RWPE2 (cell line): ENCODE data around the gene DPT.
A peak's percentile ranks its signal among the peaks of the same experiment; 100 is the strongest.

Source experiments
- ATAC-seq: fragments of 200-7000 bp; cut with Tn5 transposase; 3 replicates; pipeline ENCODE4 v1.9.1; 2021; ENCODE audit warnings: low read depth
- DNase-seq: peaks from one replicate; pipeline ENCODE4 v3.0.0-alpha.2; 2020; ENCODE audit warnings: low spot score
- H3K27ac ChIP-seq: fragments of 450-650 bp; 2 replicates; pipeline ENCODE4 v1.5.1; 2017; ENCODE audit warnings: mild to moderate bottlenecking; ENCODE audit not compliant: poor library complexity, severe bottlenecking
- H3K27me3 ChIP-seq: fragments of 250-450 bp; sonication (Bioruptor Pico); 2 replicates; pipeline ENCODE4 v1.5.1; 2021; ENCODE audit warnings: mild to moderate bottlenecking, moderate library complexity; ENCODE audit not compliant: insufficient read depth, poor library complexity, severe bottlenecking
- H3K36me3 ChIP-seq: fragments of 250-450 bp; sonication (Bioruptor Pico); 2 replicates; pipeline ENCODE4 v1.5.1; 2020; ENCODE audit warnings: low read depth, mild to moderate bottlenecking, moderate library complexity
- H3K4me1 ChIP-seq: fragments of 250-450 bp; sonication (Bioruptor Pico); 2 replicates; pipeline ENCODE4 v1.5.1; 2021; ENCODE audit warnings: mild to moderate bottlenecking, moderate library complexity; ENCODE audit not compliant: insufficient read depth, poor library complexity, severe bottlenecking
- H3K4me3 ChIP-seq: fragments of 250-450 bp; sonication (Bioruptor Pico); 2 replicates; pipeline ENCODE4 v1.5.1; 2021; ENCODE audit warnings: mild to moderate bottlenecking, moderate library complexity; ENCODE audit not compliant: severe bottlenecking
- H3K9me3 ChIP-seq: fragments of 250-450 bp; sonication (Bioruptor Pico); 2 replicates; pipeline ENCODE4 v1.5.1; 2021; ENCODE audit warnings: mild to moderate bottlenecking, moderate library complexity; ENCODE audit not compliant: severe bottlenecking
- CTCF ChIP-seq: fragments of 450-650 bp; IDR thresholded peaks from one replicate; pipeline ENCODE4 v1.5.1; 2017; ENCODE audit warnings: mild to moderate bottlenecking, moderate library complexity; ENCODE audit not compliant: poor library complexity, severe bottlenecking

The DPT gene

DNA sequence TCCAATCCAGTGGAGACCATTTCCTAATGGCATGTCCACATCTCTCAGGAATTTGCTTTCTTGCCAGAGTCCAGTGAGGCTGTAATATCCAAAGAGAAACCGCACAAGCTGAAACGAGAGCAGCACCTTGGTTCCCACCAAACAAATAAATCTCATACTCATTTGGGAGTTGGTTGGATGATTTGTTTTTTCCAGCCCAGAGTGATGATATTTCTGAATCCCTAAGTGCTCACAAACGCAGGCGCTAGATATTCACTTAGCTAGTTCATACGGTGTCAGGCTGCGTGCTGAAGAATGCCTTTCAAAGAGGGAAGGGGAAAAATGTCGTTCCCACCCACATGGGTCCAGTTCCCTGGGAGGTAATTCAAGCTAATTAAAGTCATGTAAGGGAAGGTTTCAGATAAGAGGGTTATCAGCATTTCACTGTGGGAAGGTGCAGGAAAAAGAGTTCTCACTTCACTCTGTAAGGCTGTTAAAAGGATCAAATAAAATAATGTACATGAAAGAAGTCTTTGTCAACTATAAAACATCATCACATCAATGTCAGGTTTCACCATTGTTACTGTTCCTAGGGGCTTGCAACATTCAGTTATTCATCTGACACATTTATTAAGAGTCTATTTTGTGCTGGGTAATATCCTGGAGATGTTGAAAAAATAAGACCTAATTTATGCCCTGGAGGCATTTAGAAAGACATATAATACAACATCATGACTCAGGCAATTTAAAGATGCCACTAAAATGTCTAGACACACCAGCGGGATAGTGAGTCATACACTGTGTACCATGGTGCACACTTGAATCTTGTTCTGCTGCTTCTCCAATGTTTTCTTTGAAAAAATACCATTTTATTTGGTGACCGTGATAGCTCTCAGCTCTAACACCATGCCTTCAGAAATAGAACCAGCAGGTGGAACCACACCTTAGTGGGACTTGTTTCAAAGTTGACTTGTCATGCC lies 19.3 kb downstream of the DPT start:
- H3K27me3 ChIP-seq: no peaks in the 10 kb centered on the region
- H3K27ac ChIP-seq: peak overlapping the region; percentile 99
- no peak overlapping the region for H3K4me3 ChIP-seq
- ATAC-seq: peak; percentile 83
- no peak for TF ChIP-seq CTCF
- no peaks in the 10 kb centered on the region for H3K9me3 ChIP-seq
- peaks cover 24% of the 10 kb centered on the region for H3K4me1 ChIP-seq
- DNase-seq: no peak
- H3K36me3 ChIP-seq: no peaks in the 10 kb centered on the region

- no peak for DNase-seq
Measured at GRCh38 chr1:168708698-168709404, 20.2 kb downstream of the DPT start.

DNA sequence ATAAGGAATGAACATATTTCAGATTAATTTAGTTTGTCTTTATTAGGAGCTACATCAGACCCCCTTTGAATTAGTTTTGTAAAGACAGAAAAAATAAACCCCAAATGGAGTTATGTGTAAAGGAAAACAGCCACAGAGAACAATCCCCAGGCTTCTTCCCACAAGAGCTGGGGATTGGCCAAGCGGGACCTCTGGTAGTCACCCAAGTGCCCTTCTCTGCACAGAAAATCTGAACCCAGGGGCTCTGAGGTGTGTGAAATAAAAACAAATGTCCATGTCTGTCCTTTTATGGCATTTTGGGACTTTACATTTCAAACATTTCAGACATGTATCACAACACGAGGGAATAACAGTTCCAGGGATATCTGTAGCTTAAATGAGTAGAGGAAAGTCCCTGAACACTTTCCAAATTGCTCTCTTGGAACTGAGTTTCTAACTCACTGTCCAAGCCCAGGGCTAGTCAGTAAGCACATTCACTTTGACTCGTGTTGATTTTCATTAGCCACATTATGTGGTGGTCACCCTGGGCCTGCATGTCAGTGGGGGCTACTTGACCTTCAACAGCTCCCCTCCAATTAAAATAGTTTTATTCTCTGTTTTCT lies 22.5 kb downstream of the DPT start:
- no peaks in the 10 kb centered on the region for H3K9me3 ChIP-seq
- H3K27ac ChIP-seq: no peak overlapping the region
- no peaks in the 10 kb centered on the region for H3K27me3 ChIP-seq
- H3K36me3 ChIP-seq: no peaks in the 10 kb centered on the region
- H3K4me1 ChIP-seq: peaks cover 24% of the 10 kb centered on the region
- no peak overlapping the region for H3K4me3 ChIP-seq
- ATAC-seq: no peak
- TF ChIP-seq CTCF: no peak
- DNase-seq: no peak

More at GRCh38 chr1:168708698-168709404, 20.2 kb downstream of the DPT start:
- no peak for TF ChIP-seq CTCF
- Histone ChIP-seq H3K27ac (peak overlapping the region; percentile 99), H3K9me3 (no peaks in the 10 kb centered on the region), H3K4me3 (no peak overlapping the region), H3K4me1 (peaks cover 24% of the 10 kb centered on the region), H3K36me3 (no peaks in the 10 kb centered on the region), H3K27me3 (no peaks in the 10 kb centered on the region)
- ATAC-seq: peak; percentile 59

DNA sequence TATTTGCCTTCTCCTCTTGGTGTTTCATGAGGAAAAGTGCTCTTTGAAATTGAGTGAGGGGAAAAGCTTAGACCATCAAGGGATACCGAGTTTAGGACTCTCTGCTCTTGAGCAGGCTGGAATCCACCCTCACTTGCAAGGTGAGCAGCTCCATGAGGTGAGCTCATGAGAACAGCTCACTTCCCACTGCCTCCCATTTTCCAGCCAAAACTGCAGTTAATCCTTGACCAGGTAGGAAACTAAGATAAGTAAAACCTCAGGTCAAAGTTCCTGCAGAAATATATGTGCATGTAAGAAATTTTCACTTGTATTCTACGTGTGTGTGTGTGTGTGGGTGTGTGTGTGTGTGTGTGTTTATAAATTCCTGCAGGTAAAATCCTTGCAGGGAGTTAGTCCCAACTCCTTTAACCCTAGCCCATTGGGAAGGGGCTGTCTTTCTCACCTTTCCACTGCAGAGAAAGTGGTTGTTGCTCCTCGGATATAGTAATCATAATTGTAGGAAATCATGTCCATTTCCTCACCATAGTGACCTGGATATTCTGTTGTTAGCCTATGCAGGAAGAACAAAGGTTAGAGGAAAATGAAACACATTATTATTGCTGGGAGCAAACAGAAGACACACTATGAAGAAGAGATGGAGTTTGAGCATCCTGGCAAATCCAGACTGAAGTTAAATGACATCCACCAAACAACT lies 28.3 kb downstream of the DPT start:
- DNase-seq: no peak
- no peaks in the 10 kb centered on the region for H3K9me3 ChIP-seq
- TF ChIP-seq CTCF: no peak
- H3K27ac ChIP-seq: no peak overlapping the region
- ATAC-seq: no peak
- no peaks in the 10 kb centered on the region for H3K27me3 ChIP-seq
- H3K36me3 ChIP-seq: no peaks in the 10 kb centered on the region
- no peak overlapping the region for H3K4me3 ChIP-seq
- H3K4me1 ChIP-seq: no peaks in the 10 kb centered on the region
